GM18519 (cell line): ENCODE results near the gene GUCA1C.

ENCODE experiments used
- ATAC-seq: cut with Tn5 transposase; IDR thresholded peaks from one replicate; pipeline ENCODE4 v1.9.1; 2021; ENCODE audit warnings: mild to moderate bottlenecking, moderate library complexity; ENCODE audit not compliant: unreplicated experiment, low FRiP score

GUCA1C gene

DNA sequence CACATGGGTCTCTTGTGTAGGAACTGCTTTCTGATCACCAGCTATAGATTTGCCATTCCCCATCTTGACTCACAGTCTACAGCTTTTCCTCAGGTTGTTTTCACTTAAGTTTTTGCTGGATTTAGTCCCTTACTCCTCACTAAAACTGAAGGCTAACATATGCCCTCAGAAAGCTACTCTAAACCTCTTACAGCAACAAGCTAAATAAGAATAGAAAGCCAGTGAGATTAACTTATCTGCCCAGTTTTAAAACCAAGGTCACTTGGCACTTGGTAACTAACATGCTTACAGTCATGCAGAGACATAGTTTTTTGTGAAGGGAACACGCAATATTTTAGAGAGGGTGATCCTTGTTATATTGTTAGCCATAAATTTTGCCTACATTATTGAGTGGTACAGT lies at the start of gene GUCA1C:
Gene GUCA1C, minus strand, starts transcription at position 180 of the 400 bp plus-strand sequence. Its CDS starts 117 bp downstream, at position 63.
- ATAC-seq = no peak

DNA sequence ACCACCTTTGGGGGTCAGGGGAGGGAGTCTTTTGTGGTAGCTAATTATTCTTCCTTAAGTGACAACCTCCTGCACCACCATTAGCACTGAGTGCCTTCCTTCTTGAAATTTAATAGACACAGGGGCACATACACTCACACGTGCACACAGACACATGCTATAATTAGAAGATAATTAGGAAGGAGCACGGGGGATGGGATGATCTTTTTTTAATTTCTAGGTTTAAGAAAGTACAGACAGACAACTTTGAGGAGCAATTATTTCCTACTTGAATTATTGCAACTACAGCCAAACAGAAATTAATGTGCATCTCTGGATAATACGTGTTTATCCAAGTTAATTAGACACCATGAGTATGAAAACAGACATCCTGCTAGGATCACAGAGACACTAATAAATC lies 44.8 kb upstream of the GUCA1C start:
- ATAC-seq = no peak

DNA sequence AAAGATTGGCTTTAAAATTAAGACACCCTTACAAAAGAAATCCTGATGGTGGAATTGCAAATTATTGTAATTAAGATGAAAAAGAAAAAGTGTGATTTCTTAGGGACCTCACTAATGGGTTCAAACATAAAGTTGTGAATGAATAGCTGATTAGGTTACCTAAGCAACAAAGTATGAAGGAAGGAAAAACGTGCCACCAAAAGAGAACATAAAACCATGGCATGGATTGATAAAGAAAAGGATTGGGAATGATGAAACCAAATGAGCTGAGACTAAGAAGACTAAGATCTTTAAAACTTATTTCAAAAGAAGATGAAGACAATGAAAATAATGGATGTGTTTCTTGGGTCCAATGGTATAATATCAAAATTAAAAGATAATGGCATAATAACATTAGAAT lies 32.2 kb upstream of the GUCA1C start:
- ATAC-seq = no peak

DNA sequence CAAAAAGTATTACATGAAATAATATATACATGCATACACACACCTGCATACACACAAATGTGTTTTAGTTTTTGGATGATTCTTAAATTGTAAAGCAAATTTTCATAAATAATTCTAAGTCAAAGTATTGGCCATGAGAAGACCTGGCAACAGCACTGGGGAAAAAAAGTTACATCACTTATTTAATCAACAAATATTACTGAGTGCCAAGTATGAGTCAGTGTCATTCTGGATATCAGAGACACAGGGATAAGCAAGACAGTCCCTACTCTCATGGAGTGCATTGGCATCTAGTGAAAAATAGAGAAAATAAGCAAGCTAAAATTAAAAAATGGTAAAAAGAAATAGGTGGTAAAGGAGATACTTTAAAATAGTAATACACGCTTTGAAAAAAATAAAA lies 29.4 kb upstream of the GUCA1C start:
- no peak for ATAC-seq

DNA sequence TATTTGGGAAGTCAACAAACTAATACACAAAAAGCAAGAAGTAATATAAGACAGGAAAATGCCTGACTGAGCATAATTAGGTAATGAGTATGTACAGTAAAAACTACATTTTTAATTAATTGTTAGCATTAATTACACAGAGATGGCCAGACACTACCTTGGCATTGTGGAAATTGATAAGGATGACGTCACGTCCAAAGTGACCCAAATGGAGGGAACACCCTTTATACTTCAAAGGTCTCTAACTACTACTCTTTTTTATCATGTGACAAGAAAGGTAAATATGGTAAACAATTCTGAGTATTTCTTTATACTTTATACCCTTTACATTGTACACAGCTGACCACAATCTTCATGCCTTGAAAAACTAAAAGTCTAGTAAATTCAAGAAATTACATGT lies 22.4 kb upstream of the GUCA1C start:
- ATAC-seq = no peak

GRCh38 chr3:108973019-108973418 lies 19.3 kb upstream of the GUCA1C start:
- ATAC-seq = no peak

DNA sequence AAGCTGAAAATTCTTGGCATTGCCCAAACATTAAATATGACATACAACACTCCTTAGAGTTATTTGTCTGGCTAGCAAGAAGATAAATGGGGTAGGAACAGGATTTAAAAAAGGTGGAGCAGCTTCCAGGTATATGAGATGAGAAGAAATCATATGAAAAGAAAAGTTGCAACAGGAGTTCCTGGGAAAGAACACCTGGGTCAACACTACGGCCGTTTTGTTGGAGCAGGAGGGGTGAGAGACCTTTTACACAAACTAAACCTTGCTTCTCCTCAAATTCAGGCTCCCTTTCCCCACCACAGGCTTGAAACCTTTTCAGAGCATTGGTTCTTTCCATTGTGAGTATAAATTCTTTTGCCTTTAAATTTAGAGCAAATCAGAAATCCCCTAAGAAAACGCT lies 18.8 kb upstream of the GUCA1C start:
- ATAC-seq = no peak

DNA sequence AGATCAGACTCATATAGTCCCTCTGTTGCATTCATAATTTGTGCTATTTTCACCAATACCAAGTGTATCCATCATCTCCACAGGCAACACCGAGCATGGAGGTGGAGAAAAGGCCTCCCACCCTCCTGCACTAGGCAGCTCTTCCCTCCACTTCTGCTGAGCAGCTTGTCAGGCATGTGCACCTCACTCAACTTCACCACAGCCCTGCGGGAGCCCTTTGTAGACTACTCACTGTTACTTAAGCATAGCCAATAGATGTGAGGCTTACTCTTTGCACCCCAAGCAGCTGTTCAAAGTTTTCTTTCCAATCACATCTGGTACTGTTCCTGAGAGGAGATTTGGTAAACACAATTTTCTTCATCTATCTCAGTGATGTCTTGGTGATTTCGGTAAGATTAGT lies 16.9 kb upstream of the GUCA1C start:
- ATAC-seq = no peak

- ATAC-seq = no peak
These were observed 13.1 kb upstream of the GUCA1C start for GRCh38 chr3:108966773-108967172.

DNA sequence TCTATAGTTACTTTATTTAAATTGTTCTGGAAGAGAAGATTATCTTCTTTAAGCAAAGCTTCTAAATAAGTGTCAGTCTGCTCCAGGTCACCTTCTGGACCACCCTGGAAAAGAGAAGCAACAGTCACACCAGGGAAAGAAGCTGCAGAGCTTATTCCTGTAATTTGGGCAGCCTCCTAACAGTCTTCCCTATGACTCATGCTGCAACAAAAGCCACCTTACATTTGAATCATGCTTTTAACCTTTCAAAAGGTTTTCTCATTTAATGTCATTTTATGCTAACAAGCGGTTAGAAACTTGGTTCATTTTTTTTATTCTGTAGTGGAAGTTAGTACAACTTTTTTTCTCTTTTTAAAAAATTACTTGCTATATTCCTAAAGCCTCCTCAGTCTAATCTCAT lies 5.3 kb upstream of the GUCA1C start:
- ATAC-seq = no peak

DNA sequence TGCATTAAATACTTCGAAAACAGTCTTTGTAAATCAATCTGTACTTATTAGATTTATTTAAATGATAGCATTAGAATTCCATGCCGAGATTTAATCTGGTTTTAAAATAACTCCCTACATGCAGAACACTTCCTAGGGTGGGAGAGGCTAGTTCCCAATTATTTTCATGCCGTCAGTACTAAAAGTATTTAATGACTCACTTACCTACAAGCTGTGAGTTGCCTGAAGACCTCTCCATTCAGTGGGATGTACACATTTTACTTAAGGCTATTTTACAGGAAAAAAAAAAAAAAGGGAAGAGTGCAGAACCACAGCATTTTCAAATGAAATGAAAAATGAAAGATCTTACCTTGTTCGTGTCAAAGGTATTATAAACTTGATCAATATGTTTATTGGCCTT lies 469 bp downstream of the GUCA1C start:
- no peak for ATAC-seq

DNA sequence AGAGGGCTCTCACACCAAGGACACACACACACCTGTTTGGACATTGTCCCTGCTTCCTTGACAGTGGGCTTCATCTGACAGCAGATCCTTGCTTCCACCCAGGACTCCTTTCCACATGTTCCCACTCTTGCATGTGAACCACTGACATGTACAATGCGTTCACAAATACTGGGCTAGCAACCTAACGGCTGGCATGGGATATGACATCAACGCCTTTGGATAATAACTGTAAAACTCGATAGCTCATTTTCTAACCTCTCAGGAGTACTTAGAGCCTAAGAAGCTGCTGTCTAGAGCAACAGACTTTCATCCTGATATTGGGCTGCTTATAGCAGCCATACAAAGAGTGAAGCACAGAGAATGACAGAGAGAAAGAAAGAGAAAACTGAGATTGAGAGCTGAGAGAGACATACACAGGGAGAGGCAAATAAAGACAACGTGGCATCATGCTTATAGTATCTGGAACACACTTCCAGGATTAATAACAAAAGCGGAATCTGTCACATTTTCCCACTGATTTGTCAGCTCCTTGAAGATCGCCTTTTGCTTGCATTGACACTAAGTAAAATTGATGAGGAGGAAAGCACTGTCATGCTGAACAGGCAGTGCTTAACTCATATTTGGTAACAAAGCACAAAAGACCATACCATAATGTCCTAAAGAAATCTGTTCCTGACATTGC lies 1.7 kb downstream of the GUCA1C start:
- no peak for ATAC-seq

DNA sequence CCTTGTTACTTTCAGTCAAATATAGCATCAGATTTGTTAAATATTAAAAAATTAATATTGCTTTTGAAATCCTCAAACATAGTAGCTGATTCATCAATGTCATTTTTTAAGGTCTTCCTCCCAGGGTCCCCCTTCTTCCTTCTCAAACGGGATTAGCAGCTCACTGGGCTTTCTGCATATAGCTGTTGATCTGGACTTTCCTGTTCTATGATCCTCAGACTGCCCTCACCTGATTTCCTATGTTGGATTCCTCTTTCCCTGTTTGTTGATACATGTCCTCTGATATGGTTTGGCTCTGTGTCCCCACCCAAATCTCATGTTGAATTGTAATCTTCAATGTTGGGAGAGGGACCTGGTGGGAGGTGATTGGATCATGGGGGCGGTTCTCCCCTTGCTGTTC lies 5.8 kb downstream of the GUCA1C start:
- no peak for ATAC-seq

DNA sequence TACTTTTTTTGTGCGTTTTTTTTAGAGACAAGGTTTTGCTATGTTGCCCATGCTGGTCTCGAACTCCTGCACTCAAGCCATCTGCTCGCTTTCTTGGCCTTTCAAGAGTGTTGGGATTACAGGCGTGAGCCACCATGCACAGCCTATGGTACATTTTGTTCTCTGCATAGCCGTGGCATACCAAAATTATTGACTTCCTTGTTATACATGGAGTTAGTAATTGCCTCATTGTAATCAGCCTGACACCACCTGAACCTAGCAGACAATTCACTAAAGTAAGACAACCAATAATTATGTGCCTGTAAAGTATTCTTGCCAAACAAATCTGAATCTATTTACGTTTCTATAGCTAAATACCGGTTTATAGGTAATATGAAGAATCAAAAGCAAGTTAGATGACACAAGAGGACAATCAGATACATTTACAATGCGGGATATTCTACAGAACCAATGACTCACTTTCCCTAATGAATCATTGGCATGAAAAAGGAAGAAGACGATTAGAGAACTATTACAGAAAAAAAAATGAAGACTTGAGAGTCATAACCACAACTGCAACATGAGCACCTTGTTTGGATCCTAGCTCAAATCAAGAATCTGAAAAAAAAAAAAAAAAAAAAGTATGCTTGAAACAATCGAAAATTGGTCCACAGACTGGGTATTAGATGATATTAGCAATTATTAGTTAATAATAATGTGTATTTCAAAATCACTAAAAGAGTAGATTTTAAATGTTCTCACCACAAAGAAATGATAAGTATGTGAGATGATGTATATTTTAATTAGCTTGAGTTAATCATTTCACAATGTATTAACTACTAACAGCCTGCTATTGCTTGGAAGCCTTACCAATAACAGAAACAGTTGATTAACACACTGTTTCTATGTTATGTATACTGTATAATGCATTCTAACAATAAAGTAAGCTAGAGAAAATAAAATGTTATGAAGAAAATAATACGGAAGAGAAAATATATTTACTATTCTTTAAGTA lies 7.1 kb downstream of the GUCA1C start:
- ATAC-seq = no peak

GRCh38 chr3:108940568-108941263 lies 13.0 kb downstream of the GUCA1C start:
- no peak for ATAC-seq

DNA sequence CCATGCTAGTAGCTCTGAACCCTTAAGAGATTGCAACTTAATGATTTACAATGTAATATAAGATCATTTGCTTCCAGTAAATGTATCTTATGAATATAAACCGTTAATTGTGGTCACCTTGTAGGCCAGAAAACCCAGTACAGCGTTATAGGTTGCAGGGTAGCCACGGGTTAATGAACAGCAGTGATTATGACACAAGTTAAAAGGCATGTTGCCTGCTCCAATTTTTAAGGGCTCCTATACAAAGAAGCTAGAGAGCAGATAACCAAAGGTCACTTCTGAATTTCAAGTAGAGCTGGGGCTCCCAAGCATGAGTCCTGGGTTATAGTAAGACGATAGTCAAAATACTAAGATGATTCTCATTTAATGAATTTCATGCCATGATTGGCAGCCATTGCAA lies 13.5 kb downstream of the GUCA1C start:
- ATAC-seq = no peak

GRCh38 chr3:108936924-108937689 lies 16.6 kb downstream of the GUCA1C start:
- no peak for ATAC-seq

DNA sequence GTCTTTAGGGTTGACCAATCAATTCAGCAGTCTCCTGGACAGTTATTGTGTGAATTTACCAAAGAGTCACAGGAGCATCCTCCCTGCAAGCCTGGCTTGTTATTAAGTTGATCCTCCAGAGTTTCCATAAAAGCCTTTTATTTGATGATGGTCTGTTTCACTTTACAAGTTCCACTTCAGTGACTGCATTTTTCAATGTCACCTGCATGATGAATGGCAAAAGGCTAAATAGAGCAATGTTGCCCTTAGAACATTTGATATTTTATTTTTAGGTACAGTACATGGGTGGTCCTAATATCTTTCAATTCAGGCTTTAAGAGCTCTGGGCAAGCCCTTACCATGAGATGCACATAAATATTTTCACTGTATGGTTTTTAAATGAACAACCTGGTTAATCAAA lies 22.6 kb downstream of the GUCA1C start:
- ATAC-seq = no peak

DNA sequence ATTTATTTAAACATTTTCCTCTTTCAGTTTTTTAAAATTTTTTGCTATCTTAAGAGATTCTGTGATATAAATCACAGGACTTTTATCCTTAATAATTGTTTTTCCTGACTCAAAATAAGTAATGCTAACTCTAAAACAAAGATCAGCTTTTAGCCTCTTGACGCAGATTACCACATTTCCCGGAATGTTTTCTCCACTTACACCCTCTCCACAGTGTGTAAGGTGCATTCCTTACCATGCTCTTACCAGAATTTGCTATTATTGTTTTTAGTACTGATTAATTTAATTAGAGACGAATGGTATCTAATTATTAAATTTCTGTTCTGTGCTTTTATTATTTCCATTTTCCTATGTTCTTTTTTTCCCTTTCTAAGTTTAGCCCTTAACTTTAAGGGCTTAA lies 34.8 kb downstream of the GUCA1C start:
- ATAC-seq = no peak
